ENCODE data around the gene PPP1R3G.

DNA sequence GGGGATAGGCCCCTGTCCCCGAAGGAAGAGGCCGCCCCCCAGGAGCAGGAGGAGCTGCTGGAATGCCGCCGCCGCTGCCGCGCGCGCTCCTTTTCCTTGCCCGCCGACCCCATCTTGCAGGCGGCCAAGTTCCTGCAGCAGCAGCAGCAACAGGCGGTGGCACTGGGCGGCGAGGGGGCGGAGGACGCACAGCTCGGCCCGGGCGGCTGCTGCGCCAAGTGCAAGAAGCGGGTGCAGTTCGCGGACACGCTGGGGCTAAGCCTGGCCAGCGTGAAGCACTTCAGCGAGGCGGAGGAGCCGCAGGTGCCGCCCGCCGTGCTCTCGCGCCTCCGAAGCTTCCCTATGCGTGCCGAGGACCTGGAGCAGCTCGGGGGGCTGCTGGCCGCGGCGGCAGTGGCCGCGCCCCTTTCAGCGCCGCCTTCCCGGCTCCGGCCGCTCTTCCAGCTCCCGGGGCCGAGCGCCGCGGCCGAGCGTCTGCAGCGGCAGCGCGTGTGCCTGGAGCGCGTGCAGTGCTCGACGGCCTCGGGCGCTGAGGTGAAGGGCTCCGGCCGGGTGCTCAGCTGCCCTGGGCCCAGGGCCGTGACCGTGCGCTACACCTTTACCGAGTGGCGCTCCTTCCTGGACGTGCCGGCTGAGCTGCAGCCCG, 630 bp downstream of the PPP1R3G start:
- TF ChIP-seq POLR2A (IDR thresholded peaks at IDR 0.05): no peak
- TF ChIP-seq, protein P1, sequence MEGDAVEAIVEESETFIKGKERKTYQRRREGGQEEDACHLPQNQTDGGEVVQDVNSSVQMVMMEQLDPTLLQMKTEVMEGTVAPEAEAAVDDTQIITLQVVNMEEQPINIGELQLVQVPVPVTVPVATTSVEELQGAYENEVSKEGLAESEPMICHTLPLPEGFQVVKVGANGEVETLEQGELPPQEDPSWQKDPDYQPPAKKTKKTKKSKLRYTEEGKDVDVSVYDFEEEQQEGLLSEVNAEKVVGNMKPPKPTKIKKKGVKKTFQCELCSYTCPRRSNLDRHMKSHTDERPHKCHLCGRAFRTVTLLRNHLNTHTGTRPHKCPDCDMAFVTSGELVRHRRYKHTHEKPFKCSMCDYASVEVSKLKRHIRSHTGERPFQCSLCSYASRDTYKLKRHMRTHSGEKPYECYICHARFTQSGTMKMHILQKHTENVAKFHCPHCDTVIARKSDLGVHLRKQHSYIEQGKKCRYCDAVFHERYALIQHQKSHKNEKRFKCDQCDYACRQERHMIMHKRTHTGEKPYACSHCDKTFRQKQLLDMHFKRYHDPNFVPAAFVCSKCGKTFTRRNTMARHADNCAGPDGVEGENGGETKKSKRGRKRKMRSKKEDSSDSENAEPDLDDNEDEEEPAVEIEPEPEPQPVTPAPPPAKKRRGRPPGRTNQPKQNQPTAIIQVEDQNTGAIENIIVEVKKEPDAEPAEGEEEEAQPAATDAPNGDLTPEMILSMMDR (IDR thresholded peaks at IDR 0.05): no peak

All from lower leg skin (tissue), 3 donors.